ENCODE data around the gene TMEM179. TPM values are rescaled to one million over a fixed set of nuclear protein-coding genes. Genes with fewer than 3 reads are reported as not detected.

Gene TMEM179
- total and polyA plus RNA-seq, 8 donors = 0.73 to 2.0 (median 1.7) TPM; not detected in 1

DNA sequence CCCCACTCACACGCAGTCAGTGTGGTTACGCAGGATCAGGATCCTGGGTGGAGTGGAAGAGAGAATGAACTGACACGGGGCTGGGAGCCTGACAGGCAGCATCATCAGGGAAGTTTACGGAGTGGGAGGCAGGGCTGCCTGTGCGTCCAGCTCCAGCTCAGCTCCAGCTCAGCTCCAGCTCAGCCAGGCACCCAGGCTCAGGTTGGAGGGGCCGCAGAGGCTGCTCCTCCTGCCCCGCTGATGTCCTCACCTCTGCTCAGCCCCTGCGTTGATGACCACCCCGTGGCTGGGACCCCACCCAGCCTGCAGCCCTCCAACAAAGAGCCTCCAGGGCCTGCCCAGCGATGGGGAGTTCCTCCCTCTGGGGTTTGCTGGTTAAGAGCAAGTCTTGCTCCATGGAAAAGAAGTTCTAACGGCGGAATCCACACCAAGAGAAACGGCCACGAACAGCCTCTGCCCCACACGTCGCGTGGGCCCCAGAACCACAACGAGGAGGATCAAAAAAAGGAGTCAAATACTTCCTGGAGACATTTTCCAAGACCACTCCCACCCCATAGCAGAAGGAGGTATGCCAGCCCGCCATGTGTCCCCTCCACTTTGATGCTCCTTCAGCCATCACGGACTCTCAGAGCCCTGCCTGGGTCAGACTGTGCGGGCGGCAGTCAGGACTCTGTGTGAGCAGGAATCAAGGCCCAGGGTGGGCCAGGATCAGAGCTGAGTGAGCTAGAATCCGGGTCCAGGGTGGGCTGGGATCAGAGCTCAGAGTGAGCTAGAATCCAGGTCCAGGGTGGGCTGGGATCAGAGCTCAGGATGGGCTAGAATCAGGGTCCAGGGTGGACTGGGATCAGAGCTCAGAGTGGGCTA, 42.7 kb downstream of the TMEM179 start:
- ATAC-seq = no peak
- peaks cover 0 to 41% of the 10 kb centered on the region in 2 donors for H3K27me3 ChIP-seq
- H3K27ac ChIP-seq = no peak overlapping the region
- no peaks in the 10 kb centered on the region for H3K9me3 ChIP-seq
- no peaks in the 10 kb centered on the region for H3K36me3 ChIP-seq
- peaks cover 0 to 5% of the 10 kb centered on the region in 2 donors for H3K4me1 ChIP-seq
- intact Hi-C loops (cut with DNase I) = loop anchor here (5.0 to 10.0 kb wide), 2 partner anchors 425 to 427 kb away; partner anchors contain the start of gene KIF26A (in 2 of the 2)
- no peak overlapping the region for H3K4me3 ChIP-seq
- peak in 1 of 4 donors; percentile 63 for DNase-seq
- TF ChIP-seq CTCF (IDR thresholded peaks at IDR 0.05) = no peak

- peaks cover 0 to 41% of the 10 kb centered on the region in 2 donors for H3K27me3 ChIP-seq
- peaks cover 0 to 5% of the 10 kb centered on the region in 2 donors for H3K4me1 ChIP-seq
- no peak overlapping the region for H3K27ac ChIP-seq
- no peaks in the 10 kb centered on the region for H3K36me3 ChIP-seq
- no peak overlapping the region for H3K4me3 ChIP-seq
- no peaks in the 10 kb centered on the region for H3K9me3 ChIP-seq
- DNase-seq (peak in 1 of 4 donors; percentile 72), ATAC-seq (no peak)
- intact Hi-C loops (cut with DNase I) = loop anchor here (5.0 to 10.0 kb wide), 2 partner anchors 424 to 426 kb away; partner anchors contain the start of gene KIF26A (in 2 of the 2)
- TF ChIP-seq CTCF (IDR thresholded peaks at IDR 0.05) = no peak
Measured at GRCh38 chr14:104561124-104561557, 43.4 kb downstream of the TMEM179 start.

DNA sequence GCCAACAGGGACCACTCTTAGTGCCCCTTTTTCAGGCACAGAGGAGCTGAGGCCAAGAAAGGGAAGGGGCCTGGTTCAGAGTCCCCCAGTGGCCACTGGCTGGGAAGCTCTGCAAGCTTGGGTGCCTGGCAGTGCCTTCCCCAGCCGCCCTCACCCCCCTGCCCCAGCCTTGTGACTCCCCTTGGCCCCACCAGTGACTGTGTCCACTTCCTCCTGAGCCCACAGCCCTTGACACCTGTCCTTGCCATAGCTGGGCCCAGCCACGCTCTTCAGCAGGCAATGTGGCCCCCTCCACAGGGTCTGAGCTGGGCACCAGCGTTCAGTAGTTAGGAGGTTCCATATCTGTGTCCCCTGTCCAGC, 44.0 kb downstream of the TMEM179 start:
- Histone ChIP-seq H3K9me3 (no peaks in the 10 kb centered on the region), H3K27me3 (peaks cover 0 to 41% of the 10 kb centered on the region in 2 donors), H3K27ac (no peak overlapping the region), H3K4me3 (no peak overlapping the region), H3K36me3 (no peaks in the 10 kb centered on the region), H3K4me1 (peaks cover 0 to 5% of the 10 kb centered on the region in 2 donors)
- intact Hi-C loops (cut with DNase I) = loop anchor here (5.0 to 10.0 kb wide), 2 partner anchors 423 to 426 kb away; partner anchors contain the start of gene KIF26A (in 2 of the 2)
- TF ChIP-seq CTCF (IDR thresholded peaks at IDR 0.05) = no peak
- no peak for ATAC-seq
- peak in 1 of 4 donors; percentile 63 for DNase-seq

GRCh38 chr14:104559804-104560585, 44.6 kb downstream of the TMEM179 start:
- DNase-seq = peak in 1 of 4 donors; percentile 72
- intact Hi-C loops (cut with DNase I) = loop anchor here (5.0 to 10.0 kb wide), 2 partner anchors 423 to 425 kb away; partner anchors contain the start of gene KIF26A (in 2 of the 2)
- Histone ChIP-seq H3K4me1 (peaks cover 0 to 5% of the 10 kb centered on the region in 2 donors), H3K36me3 (no peaks in the 10 kb centered on the region), H3K27ac (no peak overlapping the region), H3K27me3 (peaks cover 0 to 41% of the 10 kb centered on the region in 2 donors), H3K4me3 (no peak overlapping the region), H3K9me3 (no peaks in the 10 kb centered on the region)
- ATAC-seq = no peak
- no peak for TF ChIP-seq CTCF (IDR thresholded peaks at IDR 0.05)
